Ascending aorta (tissue), 2 donors: Measurements from ENCODE around the gene CIC. TPM values are rescaled to one million over a fixed set of nuclear protein-coding genes. Genes with fewer than 3 reads are reported as not detected.

Experiments used
- DNase-seq, 2 donors: peaks; one replicate each; pipeline ENCODE4 v3.0.0-alpha.2; 2019; ENCODE audit warnings: low spot score in 2 of 2
- H3K27ac ChIP-seq, 2 donors: fragments of 200-600 bp; sonication (generic); one replicate each; pipeline ENCODE4 v1.5.1; 2016 to 2017; ENCODE audit warnings: mild to moderate bottlenecking in 1 of 2
- H3K27me3 ChIP-seq: fragments of 200-600 bp; sonication (generic); one replicate; pipeline ENCODE4 v1.5.1; 2017
- H3K36me3 ChIP-seq, 2 donors: fragments of 200-600 bp; sonication (generic); one replicate each; pipeline ENCODE4 v1.5.1; 2016
- H3K4me1 ChIP-seq, 2 donors: fragments of 200-600 bp; sonication (generic); one replicate each; pipeline ENCODE4 v1.5.1; 2016 to 2017; ENCODE audit warnings: mild to moderate bottlenecking in 1 of 2
- H3K4me3 ChIP-seq, 2 donors: fragments of 200-600 bp; sonication (generic); one replicate each; pipeline ENCODE4 v1.5.1; 2016 to 2017; ENCODE audit warnings: mild to moderate bottlenecking in 1 of 2
- H3K9me3 ChIP-seq, 2 donors: fragments of 200-600 bp; sonication (generic); one replicate each; pipeline ENCODE4 v1.5.1; 2016
- CTCF ChIP-seq, 3 experiments: fragments of 200-600 bp in 2 of 3; fragments of 450-650 bp in 1 of 3; sonication (generic) in 2 of 3; IDR thresholded peaks; one replicate each; pipeline ENCODE4 v1.5.1; 2016 to 2019; ENCODE audit warnings: antibody characterized with exemption in 3 of 3, mild to moderate bottlenecking in 1 of 3, moderate library complexity in 1 of 3
- intact Hi-C: fragments of 100-400 bp; cut with DNase I; formaldehyde crosslinking; loops from one replicate; pipeline ENCODE4 v1.15.1; 2023
- total RNA-seq: library from RNA; depleted of rRNA; stranded (reverse); fragments of >200 nt; gene quantifications from one replicate; pipeline ENCODE4 v1.1.0, GENCODE V29; 2016

CIC gene
- total RNA-seq, 1 donor from 2014 or later, result 247 TPM

- Histone ChIP-seq H3K27ac (no peak overlapping the region), H3K4me3 (no peak overlapping the region), H3K36me3 (peaks cover 70 to 75% of the 10 kb centered on the region in 2 donors), H3K4me1 (peaks cover 0 to 2% of the 10 kb centered on the region in 2 donors), H3K27me3 (no peaks in the 10 kb centered on the region), H3K9me3 (no peaks in the 10 kb centered on the region)
- no peak for DNase-seq
- no peak for TF ChIP-seq CTCF (IDR thresholded peaks at IDR 0.05)
- intact Hi-C loops, result no loop called here
These were observed 33.9 kb upstream of the CIC start for GRCh38 chr19:42235181-42235580.

GRCh38 chr19:42239544-42240220 is 29.4 kb upstream of the CIC start:
- no peak for TF ChIP-seq CTCF (IDR thresholded peaks at IDR 0.05)
- Histone ChIP-seq H3K9me3 (no peaks in the 10 kb centered on the region), H3K27me3 (no peaks in the 10 kb centered on the region), H3K36me3 (peaks cover 29 to 33% of the 10 kb centered on the region in 2 donors), H3K4me3 (no peak overlapping the region), H3K4me1 (peaks cover 10 to 24% of the 10 kb centered on the region in 2 donors), H3K27ac (no peak overlapping the region)
- DNase-seq, result no peak
- intact Hi-C loops, result loop anchor here (5.0 kb wide), 1 partner anchor 162 kb away; the partner anchor contains the start of gene ZNF574

DNA sequence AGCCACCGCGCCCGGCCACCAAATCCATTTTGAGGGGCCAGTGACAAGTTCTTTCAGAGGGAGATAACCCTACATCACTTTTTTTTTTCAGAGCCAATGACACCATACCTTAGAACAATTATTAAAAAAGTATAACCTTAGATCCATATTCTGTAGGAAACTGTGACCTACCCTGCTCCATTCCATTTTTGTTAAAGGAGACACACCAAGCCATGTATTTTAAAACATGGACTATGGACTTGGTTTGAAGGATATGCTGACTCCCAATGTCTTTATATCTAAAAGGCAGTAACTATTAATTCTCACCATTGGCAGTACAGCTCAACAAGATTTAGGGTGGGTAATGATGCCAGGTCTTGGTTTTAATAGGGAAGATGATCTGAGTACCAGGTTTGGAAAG is 27.8 kb upstream of the CIC start:
- DNase-seq, result no peak
- no peak for TF ChIP-seq CTCF (IDR thresholded peaks at IDR 0.05)
- peaks cover 13 to 37% of the 10 kb centered on the region in 2 donors for H3K4me1 ChIP-seq
- no peaks in the 10 kb centered on the region for H3K27me3 ChIP-seq
- no peaks in the 10 kb centered on the region for H3K9me3 ChIP-seq
- no peak overlapping the region for H3K27ac ChIP-seq
- peaks cover 13 to 17% of the 10 kb centered on the region in 2 donors for H3K36me3 ChIP-seq
- peak overlapping the region; percentile 93 to 95 for H3K4me3 ChIP-seq
- intact Hi-C loops, result loop anchor here (5.0 kb wide), 1 partner anchor 164 kb away; the partner anchor contains the start of gene ZNF574

- Histone ChIP-seq H3K9me3 (no peaks in the 10 kb centered on the region), H3K36me3 (peaks cover 5 to 9% of the 10 kb centered on the region in 2 donors), H3K27me3 (no peaks in the 10 kb centered on the region), H3K4me1 (peaks cover 16 to 41% of the 10 kb centered on the region in 2 donors), H3K4me3 (peak overlapping the region; percentile 93 to 95), H3K27ac (peak overlapping the region; percentile 76 to 97)
- intact Hi-C loops, result loop anchor here (1.0 to 5.0 kb wide), 5 partner anchors 22 to 283 kb away; partner anchors contain the start of genes MEGF8, RABAC1, ZNF526 and ZNF574
- no peak for DNase-seq
- TF ChIP-seq CTCF (IDR thresholded peaks at IDR 0.05), result peak in 1 of 3 experiments; percentile 33
These were observed 27.0 kb upstream of the CIC start for GRCh38 chr19:42242069-42242511.

- H3K36me3 ChIP-seq, result peaks cover 5% of the 10 kb centered on the region in 2 donors
- peak within 1 kb of the TSS; percentile 84 to 97 for H3K27ac ChIP-seq
- peak within 1 kb of the TSS; percentile 93 to 95 for H3K4me3 ChIP-seq
- H3K4me1 ChIP-seq, result peaks cover 16 to 41% of the 10 kb centered on the region in 2 donors
- peak; percentile 98 to 100 for DNase-seq
- no peak for TF ChIP-seq CTCF (IDR thresholded peaks at IDR 0.05)
- no peaks in the 10 kb centered on the region for H3K27me3 ChIP-seq
- no peaks in the 10 kb centered on the region for H3K9me3 ChIP-seq
- intact Hi-C loops, result loop anchor here (1.0 to 5.0 kb wide), 5 partner anchors 22 to 284 kb away; partner anchors contain the start of genes MEGF8, RABAC1, ZNF526 and ZNF574
These were observed 26.3 kb upstream of the CIC start, which contains the start of gene GSK3A for GRCh38 chr19:42242512-42243409. GSK3A (minus strand) TSS chr19:42242602; CDS start chr19:42242465, 137 bp downstream.
